K562 (cell line): ENCODE results near the gene SYPL2. TPM values are rescaled to one million over a fixed set of nuclear protein-coding genes. Genes with fewer than 3 reads are reported as not detected.

Experiments
- ARID3B ChIP-seq: fragments of 250-450 bp; sonication (Bioruptor Pico); IDR thresholded peaks from 2 replicates; pipeline ENCODE4 v1.4.0; 2020; ENCODE audit warnings: borderline replicate concordance
- CBX1 ChIP-seq: sonication (generic); IDR thresholded peaks from 2 replicates; pipeline ENCODE4 v1.6.1; 2016; ENCODE audit warnings: antibody characterized with exemption, low read depth, mild to moderate bottlenecking
- DLX4 ChIP-seq: fragments of 250-450 bp; sonication (Bioruptor Pico); IDR thresholded peaks from 2 replicates; pipeline ENCODE4 v1.6.1; 2021; ENCODE audit warnings: mild to moderate bottlenecking
- ETS1 ChIP-seq: conservative IDR thresholded peaks from 2 replicates; pipeline ENCODE4 v1.6.1; 2011; ENCODE audit warnings: low read depth, mild to moderate bottlenecking, low read length; ENCODE audit not compliant: control insufficient read depth
- ETV6 ChIP-seq, 3 experiments: fragments of 150-350 bp in 1 of 3; sonication (generic) in 1 of 3; formaldehyde crosslinking in 1 of 3; IDR thresholded peaks; 2 replicates each; pipeline versions ENCODE4 v1.6.1 to v1.8.0; 2014 to 2022; ENCODE audit warnings: borderline replicate concordance in 2 of 3, low read depth in 2 of 3, antibody characterized with exemption in 1 of 3, low read length in 1 of 3, mild to moderate bottlenecking in 1 of 3, missing genetic modification reagents in 1 of 3
- GTF2A2 ChIP-seq: IDR thresholded peaks from 2 replicates; pipeline ENCODE4 v1.6.1; 2016; ENCODE audit warnings: mild to moderate bottlenecking, missing genetic modification characterization, missing compliant biosample characterization
- HNRNPUL1 ChIP-seq: fragments of 200-400 bp; formaldehyde crosslinking; IDR thresholded peaks from 2 replicates; pipeline ENCODE4 v1.6.1; 2017; ENCODE audit warnings: low read length
- NCOA2 ChIP-seq, 2 experiments: fragments of 450-650 bp; IDR thresholded peaks; 2 replicates each; pipeline ENCODE4 v1.6.1; 2018; ENCODE audit warnings: mild to moderate bottlenecking in 2 of 2, moderate library complexity in 1 of 2; ENCODE audit not compliant: partially characterized antibody in 2 of 2
- PHB2 ChIP-seq: fragments of 450-650 bp; IDR thresholded peaks from 2 replicates; pipeline ENCODE4 v1.6.1; 2017; ENCODE audit warnings: low read depth
- SMARCA4 ChIP-seq: fragments of 450-650 bp; IDR thresholded peaks from 2 replicates; pipeline ENCODE4 v1.6.1; 2016
- SMARCA5 ChIP-seq: fragments of 450-650 bp; IDR thresholded peaks from 2 replicates; pipeline ENCODE4 v1.6.1; 2016
- ZNF24 ChIP-seq: fragments of 450-650 bp; IDR thresholded peaks from 2 replicates; pipeline ENCODE4 v1.6.1; 2016
- ZNF316 ChIP-seq: fragments of 450-650 bp; IDR thresholded peaks from 2 replicates; pipeline ENCODE4 v1.6.1; 2016
- polyA plus RNA-seq, 8 experiments: library from polyadenylated mRNA; depleted of rRNA in 4 of 8; stranded (reverse) in 5 of 8; unstranded in 3 of 8; fragments of >200 nt; fragmentation: Nextera tagmentation in 2 of 8; fragmentation: Illumina TruSeq in 1 of 8; extraction: Ambion mirVana in 2 of 8; extraction: Trizol in 1 of 8; gene quantifications; 2 replicates each; pipeline versions ENCODE4 v1.2.1 to v1.2.3, GENCODE V29; 2011 to 2014; ENCODE audit warnings: inconsistent platforms in 1 of 8, missing spikeins in 1 of 8
- total RNA-seq, 7 experiments: library from RNA; depleted of rRNA in 6 of 7; stranded (reverse); fragments of >200 nt in 6 of 7; fragmentation: Illumina TruSeq in 2 of 7; extraction: Trizol in 2 of 7; gene quantifications; 2 replicates each; pipeline versions ENCODE4 v1.2.1 to v1.2.3, GENCODE V29; 2011 to 2021; ENCODE audit warnings: low replicate concordance in 1 of 7
- TF ChIP-seq, protein P1 (sequence below): sonication (generic); formaldehyde crosslinking; IDR thresholded peaks from 2 replicates; pipeline ENCODE4 v1.8.0; 2022; ENCODE audit warnings: mild to moderate bottlenecking, missing genetic modification reagents
- TF ChIP-seq, protein P2 (sequence below): sonication (generic); formaldehyde crosslinking; IDR thresholded peaks from 2 replicates; pipeline ENCODE4 v1.8.0; 2022; ENCODE audit warnings: mild to moderate bottlenecking, missing genetic modification reagents

SYPL2 gene
- total and polyA plus RNA-seq, 9 of the 15 experiments (the other 6 are each of a cell fraction or from before 2014, with no cell fraction given): 0.03 to 0.20 (median 0.07) TPM; not detected in 2

GRCh38 chr1:109483672-109484518 is 17.5 kb downstream of the SYPL2 start, which contains the start of gene ATXN7L2 (continued):
- peak; percentile 69; the same call in 1 of the 2 replicates for TF ChIP-seq SMARCA5
- no peak for TF ChIP-seq ETV6 (IDR thresholded peaks at IDR 0.05; ENCODE audit: borderline replicate concordance in 1 of 2, low read depth in 2 of 2, low read length in 1 of 2)
- TF ChIP-seq ETV6 (CRISPR knock-in tag; IDR thresholded peaks at IDR 0.05; ENCODE audit: borderline replicate concordance): no peak
- TF ChIP-seq HNRNPUL1: no peak
- peak; percentile 52; the same call in 1 of the 2 replicates for TF ChIP-seq SMARCA4
- peak; percentile 81 for TF ChIP-seq GTF2A2 (tag)
- TF ChIP-seq ETS1: peak; percentile 90
- TF ChIP-seq NCOA2 (IDR thresholded peaks at IDR 0.05; ENCODE audit: partially characterized antibody in 2 of 2): no peak
- TF ChIP-seq DLX4 (CRISPR knock-in tag): no peak
- peak; percentile 61; the same call in 1 of the 2 replicates for TF ChIP-seq ZNF316
- TF ChIP-seq, protein P1, sequence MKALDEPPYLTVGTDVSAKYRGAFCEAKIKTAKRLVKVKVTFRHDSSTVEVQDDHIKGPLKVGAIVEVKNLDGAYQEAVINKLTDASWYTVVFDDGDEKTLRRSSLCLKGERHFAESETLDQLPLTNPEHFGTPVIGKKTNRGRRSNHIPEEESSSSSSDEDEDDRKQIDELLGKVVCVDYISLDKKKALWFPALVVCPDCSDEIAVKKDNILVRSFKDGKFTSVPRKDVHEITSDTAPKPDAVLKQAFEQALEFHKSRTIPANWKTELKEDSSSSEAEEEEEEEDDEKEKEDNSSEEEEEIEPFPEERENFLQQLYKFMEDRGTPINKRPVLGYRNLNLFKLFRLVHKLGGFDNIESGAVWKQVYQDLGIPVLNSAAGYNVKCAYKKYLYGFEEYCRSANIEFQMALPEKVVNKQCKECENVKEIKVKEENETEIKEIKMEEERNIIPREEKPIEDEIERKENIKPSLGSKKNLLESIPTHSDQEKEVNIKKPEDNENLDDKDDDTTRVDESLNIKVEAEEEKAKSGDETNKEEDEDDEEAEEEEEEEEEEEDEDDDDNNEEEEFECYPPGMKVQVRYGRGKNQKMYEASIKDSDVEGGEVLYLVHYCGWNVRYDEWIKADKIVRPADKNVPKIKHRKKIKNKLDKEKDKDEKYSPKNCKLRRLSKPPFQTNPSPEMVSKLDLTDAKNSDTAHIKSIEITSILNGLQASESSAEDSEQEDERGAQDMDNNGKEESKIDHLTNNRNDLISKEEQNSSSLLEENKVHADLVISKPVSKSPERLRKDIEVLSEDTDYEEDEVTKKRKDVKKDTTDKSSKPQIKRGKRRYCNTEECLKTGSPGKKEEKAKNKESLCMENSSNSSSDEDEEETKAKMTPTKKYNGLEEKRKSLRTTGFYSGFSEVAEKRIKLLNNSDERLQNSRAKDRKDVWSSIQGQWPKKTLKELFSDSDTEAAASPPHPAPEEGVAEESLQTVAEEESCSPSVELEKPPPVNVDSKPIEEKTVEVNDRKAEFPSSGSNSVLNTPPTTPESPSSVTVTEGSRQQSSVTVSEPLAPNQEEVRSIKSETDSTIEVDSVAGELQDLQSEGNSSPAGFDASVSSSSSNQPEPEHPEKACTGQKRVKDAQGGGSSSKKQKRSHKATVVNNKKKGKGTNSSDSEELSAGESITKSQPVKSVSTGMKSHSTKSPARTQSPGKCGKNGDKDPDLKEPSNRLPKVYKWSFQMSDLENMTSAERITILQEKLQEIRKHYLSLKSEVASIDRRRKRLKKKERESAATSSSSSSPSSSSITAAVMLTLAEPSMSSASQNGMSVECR (CRISPR knock-in tag): peak; percentile 97
- TF ChIP-seq CBX1: 0 out of 2 replicates have a peak, but pooled peaks have one; percentile 40
- TF ChIP-seq ARID3B: no peak
- 0 out of 2 replicates have a peak, but pooled peaks have one; percentile 52 for TF ChIP-seq ZNF24
- TF ChIP-seq PHB2: no peak
- TF ChIP-seq, protein P2, sequence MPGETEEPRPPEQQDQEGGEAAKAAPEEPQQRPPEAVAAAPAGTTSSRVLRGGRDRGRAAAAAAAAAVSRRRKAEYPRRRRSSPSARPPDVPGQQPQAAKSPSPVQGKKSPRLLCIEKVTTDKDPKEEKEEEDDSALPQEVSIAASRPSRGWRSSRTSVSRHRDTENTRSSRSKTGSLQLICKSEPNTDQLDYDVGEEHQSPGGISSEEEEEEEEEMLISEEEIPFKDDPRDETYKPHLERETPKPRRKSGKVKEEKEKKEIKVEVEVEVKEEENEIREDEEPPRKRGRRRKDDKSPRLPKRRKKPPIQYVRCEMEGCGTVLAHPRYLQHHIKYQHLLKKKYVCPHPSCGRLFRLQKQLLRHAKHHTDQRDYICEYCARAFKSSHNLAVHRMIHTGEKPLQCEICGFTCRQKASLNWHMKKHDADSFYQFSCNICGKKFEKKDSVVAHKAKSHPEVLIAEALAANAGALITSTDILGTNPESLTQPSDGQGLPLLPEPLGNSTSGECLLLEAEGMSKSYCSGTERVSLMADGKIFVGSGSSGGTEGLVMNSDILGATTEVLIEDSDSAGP (CRISPR knock-in tag): peak; percentile 80; the same call in 1 of the 2 replicates
